ENCODE measurements around the gene NUP58.
A peak's percentile ranks its signal among the peaks of the same experiment; 100 is the strongest.
"Not testable (repeated sequence)": the region's sequence is repeated elsewhere in the genome, so short reads cannot be mapped to it uniquely, and the experiment has no call there.

The NUP58 gene

DNA sequence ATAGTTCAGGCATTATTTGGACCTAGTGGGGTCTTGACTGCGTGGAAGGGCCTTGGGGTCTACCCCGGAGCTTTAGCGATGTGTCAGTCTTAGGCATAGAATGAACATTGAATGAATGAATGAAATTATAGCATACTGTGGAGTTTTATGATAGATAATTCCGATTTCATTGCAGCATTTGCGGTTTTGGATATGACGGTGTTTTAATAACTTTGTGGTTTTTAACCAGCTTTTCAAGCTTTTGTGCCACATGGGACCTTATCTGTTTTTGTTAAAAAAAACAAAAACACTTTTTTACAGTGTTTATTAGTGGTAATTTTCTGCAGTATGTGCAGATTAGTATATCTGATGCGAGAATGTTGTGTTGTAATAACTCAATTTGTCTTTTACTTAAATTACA, 696 bp downstream of the NUP58 start:
- no peak for DNase-seq (ENCODE audit: low read depth in 2 of 2)

DNA sequence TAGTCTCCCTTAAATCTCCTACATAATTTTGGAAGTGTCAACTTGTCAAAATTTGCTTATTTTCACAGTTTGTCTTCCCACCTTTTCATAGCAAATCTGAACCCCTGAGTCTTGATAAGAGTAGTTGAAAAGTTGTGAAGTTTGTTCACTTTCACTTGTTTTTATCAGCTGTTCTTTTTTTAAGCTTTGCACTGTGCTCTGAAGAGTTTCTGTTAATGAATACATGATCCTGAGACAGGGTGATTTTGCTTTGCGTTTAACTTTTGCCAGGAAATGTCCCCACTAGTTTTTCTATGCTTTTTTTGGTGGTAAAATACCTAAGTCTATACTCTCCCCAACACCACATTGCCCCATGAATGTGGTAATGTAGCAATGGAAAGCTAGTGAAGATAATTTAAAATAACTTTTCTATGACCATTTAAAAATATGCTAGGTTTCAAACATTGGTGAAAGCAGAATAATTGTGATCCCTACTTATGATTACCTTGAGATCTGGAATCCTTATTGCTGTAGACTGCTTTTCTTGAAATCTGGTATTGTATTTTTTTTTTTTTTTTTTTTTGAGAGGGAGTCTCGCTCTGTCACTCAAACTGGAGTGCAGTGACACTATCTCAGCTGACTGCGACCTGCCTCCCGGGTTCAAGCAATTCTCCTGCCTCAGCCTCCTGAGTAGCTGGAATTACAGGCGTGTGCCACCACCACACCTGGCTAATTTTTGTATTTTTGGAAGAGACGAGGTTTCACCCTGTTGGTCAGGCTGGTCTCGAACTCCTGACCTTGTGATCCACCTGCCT, 5.4 kb downstream of the NUP58 start:
- no peak for DNase-seq (ENCODE audit: low read depth in 2 of 2)

DNA sequence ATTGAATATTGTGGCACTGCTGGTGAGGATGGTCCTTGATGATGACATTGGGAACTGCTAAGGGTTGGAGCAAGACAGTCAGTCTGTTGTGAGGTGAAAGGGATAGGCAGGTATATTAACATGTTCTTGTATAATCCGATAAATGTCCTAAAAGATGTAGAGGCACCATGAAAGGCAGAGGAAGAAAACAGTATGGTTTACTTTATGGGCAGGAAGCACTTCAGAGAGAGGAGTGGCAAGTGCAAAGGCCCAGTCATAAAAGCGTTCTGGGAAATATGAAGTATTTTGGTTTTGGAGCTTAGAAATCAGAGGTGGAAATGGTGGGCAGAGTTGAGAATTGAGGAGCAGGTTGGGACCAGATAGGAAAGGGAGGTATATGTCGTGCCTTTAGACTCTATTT, 9.5 kb downstream of the NUP58 start:
- no peak for DNase-seq (ENCODE audit: low read depth in 2 of 2)

- DNase-seq (ENCODE audit: low read depth in 2 of 2): not testable (repeated sequence)
Observed at GRCh38 chr13:25318946-25319345, 17.5 kb downstream of the NUP58 start.

GRCh38 chr13:25319771-25320170, 18.3 kb downstream of the NUP58 start:
- DNase-seq (ENCODE audit: low read depth in 2 of 2): no peak

- no peak for DNase-seq (ENCODE audit: low read depth in 2 of 2)
Observed at GRCh38 chr13:25324100-25324499, 22.7 kb downstream of the NUP58 start.

DNA sequence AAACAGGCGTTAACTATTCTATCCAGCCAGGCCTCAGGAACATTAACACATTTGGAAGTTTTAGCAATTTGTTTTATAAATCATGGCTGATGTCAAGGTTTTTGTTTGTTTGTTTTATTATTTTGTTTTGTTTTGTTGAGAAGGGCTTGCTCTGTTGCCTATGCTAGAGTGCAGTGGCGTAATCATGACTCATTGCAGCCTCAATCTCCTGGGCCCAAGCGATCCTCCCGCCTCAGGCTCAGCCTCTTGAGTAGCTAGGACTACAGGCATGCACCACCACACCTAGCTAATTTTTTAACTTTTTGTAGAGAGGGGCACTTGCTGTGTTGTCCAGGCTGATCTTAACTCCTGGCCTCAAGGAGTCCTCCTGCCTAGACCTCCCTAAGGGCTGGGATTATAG, 28.3 kb downstream of the NUP58 start:
- DNase-seq (ENCODE audit: low read depth in 2 of 2): no peak

- no peak for DNase-seq (ENCODE audit: low read depth in 2 of 2)
Observed at GRCh38 chr13:25330541-25330940, 29.1 kb downstream of the NUP58 start.

GRCh38 chr13:25335856-25336255, 34.4 kb downstream of the NUP58 start:
- no peak for DNase-seq (ENCODE audit: low read depth in 2 of 2)

GRCh38 chr13:25345576-25345975, 44.2 kb downstream of the NUP58 start:
- DNase-seq (ENCODE audit: low read depth in 2 of 2): no peak

DNA sequence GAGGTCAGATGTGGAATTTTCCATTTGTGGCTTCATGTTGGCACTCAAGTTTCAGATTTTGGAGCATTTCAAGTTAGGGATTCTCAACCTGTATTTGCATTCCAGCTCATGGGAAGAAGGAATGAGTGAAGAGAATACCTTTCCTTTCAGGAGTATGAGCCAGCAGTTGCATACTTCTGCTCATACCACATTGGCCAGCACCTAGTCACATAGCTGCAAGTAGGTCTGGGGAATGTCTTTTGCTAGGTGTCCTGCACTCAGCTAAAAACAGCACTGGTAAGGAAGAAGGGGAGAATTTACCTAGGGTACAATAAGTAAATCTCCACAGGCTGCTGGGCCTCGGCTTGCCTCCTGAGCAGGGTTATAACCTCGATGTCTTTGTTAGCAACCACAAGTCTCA, 45.7 kb downstream of the NUP58 start:
- no peak for DNase-seq (ENCODE audit: low read depth in 2 of 2)

DNA sequence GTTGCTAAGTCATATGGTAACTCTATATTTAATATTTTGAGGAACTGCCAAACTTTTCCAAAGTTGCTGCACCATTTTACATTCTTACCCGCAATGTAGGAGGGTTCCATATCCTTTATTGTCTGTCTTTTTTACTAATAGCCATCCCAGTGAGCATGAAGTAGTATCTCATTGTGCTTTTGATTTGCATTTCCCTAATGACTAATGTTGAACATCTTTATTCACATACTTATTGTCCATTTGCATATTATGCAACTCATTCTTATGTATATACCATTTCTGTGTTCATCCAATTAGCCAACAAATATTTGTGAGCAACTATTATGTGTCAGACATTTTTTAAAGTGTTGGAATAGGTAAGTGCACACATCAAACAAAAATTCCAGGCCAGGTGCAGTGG, 50.0 kb downstream of the NUP58 start:
- no peak for DNase-seq (ENCODE audit: low read depth in 2 of 2)

DNA sequence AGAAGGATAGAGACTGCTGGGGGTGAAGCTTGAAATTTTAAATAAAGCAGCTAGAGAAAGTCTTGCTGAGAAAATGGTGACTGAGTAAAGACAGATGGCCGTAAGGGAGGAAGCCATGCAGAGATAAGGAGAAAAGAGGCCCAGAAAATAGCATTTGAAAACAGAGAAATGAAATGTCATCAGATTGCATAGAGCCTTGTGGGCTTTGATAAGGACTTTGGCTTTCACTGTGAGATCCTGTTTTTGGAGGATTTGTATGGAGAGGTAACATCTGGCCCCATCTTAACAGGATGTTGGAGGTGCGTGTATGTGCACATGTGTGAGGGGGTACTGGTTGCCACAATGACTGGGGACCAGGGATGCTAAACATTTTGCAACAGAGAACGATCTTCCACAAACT, 50.8 kb downstream of the NUP58 start:
- no peak for DNase-seq (ENCODE audit: low read depth in 2 of 2)

GRCh38 chr13:25352806-25353205, 51.4 kb downstream of the NUP58 start:
- DNase-seq (ENCODE audit: low read depth in 2 of 2): no peak

GRCh38 chr13:25353344-25353743, 51.9 kb downstream of the NUP58 start:
- DNase-seq (ENCODE audit: low read depth in 2 of 2): no peak

GRCh38 chr13:25354377-25354776, 53.0 kb downstream of the NUP58 start:
- no peak for DNase-seq (ENCODE audit: low read depth in 2 of 2)

DNA sequence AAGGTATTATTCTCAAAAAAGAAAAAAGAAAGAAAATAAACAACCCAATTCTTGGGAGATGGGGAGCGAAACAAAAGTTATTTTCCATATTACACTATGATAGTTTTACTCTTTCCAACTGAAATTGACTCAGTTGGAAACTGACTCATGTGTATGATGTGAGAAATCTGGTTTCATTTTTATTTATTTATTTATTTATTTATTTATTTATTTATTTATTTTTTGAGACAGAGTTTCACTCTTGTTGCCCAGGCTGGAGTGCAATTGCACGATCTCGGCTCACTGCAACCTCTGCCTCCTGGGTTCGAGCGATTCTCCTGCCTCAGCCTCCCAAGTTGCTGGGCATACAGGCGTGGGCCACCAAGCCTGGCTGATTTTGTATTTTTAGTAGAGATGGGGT, 59.0 kb downstream of the NUP58 start:
- not testable (repeated sequence) for DNase-seq (ENCODE audit: low read depth in 2 of 2)

DNA sequence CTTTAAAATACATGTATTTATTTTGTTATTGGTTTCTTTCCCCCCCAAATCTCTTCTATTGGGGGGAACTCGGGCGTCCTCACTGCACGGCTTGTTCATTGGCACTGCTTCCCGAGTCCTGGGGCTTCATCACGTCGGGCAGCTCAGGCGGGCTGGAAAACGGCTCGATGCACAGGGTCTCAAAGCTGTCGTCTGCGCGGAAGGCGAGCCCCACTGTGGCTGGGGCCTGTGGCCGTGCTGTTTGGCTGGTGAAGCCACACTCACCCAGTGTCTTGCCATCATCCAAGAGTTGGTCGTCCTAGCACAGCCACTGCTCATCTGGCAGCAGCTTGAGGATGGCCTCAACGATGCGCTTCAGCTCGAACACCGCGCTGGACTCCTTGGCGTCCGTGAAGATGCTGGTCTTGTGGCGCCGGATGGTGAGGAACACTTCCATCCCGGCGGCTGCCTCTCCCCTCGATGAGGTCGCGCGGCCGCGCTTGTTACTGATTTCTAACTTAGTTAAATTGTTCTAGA, 64.4 kb downstream of the NUP58 start:
- DNase-seq (ENCODE audit: low read depth in 2 of 2): no peak

GRCh38 chr13:25371158-25371874, 69.9 kb downstream of the NUP58 start:
- no peak for DNase-seq (ENCODE audit: low read depth in 2 of 2)

- no peak for DNase-seq (ENCODE audit: low read depth in 2 of 2)
Observed at GRCh38 chr13:25371875-25372283, 70.5 kb downstream of the NUP58 start, which contains the start of gene ATP8A2. TSS of gene ATP8A2 (plus strand) at chr13:25371974. CDS start at chr13:25372213, 239 bp downstream.

GRCh38 chr13:25372284-25373081, 71.1 kb downstream of the NUP58 start:
- DNase-seq (ENCODE audit: low read depth in 2 of 2): no peak

GRCh38 chr13:25375727-25376358, 74.4 kb downstream of the NUP58 start:
- peak in 1 of 2 experiments; percentile 10 for DNase-seq (ENCODE audit: low read depth in 2 of 2)

Data from stimulated activated CD4-positive, alpha-beta T cell treated with anti-CD3 and anti-CD28 coated beads, Interleukin-12 subunit alpha, Interleukin-12 subunit beta, amount 100 ng/mL, for 24 hours (primary cell).